BE2C (cell line): ENCODE measurements around the gene JTB.

Experiments used
- DNase-seq: peaks from one replicate; pipeline ENCODE4 v3.0.0-alpha.2; 2020
- H3K27me3 ChIP-seq: fragments of 250-450 bp; sonication (Bioruptor Pico); 2 replicates; pipeline ENCODE4 v1.5.1; 2020; ENCODE audit warnings: mild to moderate bottlenecking
- H3K36me3 ChIP-seq: fragments of 250-450 bp; sonication (Bioruptor Pico); 2 replicates; pipeline ENCODE4 v1.5.1; 2020; ENCODE audit warnings: mild to moderate bottlenecking
- H3K4me1 ChIP-seq: fragments of 250-450 bp; sonication (Bioruptor Pico); 2 replicates; pipeline ENCODE4 v1.5.1; 2020
- H3K4me3 ChIP-seq: 2 replicates; pipeline ENCODE4 v1.5.1; 2011; ENCODE audit warnings: low read depth, low read length
- H3K9me3 ChIP-seq: fragments of 250-450 bp; sonication (Bioruptor Pico); 2 replicates; pipeline ENCODE4 v1.5.1; 2020
- CTCF ChIP-seq: IDR thresholded peaks from 2 replicates; pipeline ENCODE4 v1.5.1; 2012; ENCODE audit warnings: mild to moderate bottlenecking, low read depth, low read length

JTB gene

GRCh38 chr1:153933430-153933829 is 44.0 kb downstream of the JTB start:
- no peaks in the 10 kb centered on the region for H3K9me3 ChIP-seq
- no peaks in the 10 kb centered on the region for H3K27me3 ChIP-seq
- peaks cover 41% of the 10 kb centered on the region for H3K36me3 ChIP-seq
- peaks cover 10% of the 10 kb centered on the region; the same call in 1 of the 2 replicates for H3K4me1 ChIP-seq
- no peak for DNase-seq
- H3K4me3 ChIP-seq: no peak overlapping the region
- TF ChIP-seq CTCF: no peak

GRCh38 chr1:153932156-153933131 is 45.0 kb downstream of the JTB start:
- no peaks in the 10 kb centered on the region for H3K27me3 ChIP-seq
- H3K36me3 ChIP-seq: peaks cover 36% of the 10 kb centered on the region
- no peak for TF ChIP-seq CTCF
- H3K4me1 ChIP-seq: peaks cover 12% of the 10 kb centered on the region; the same call in 1 of the 2 replicates
- no peaks in the 10 kb centered on the region for H3K9me3 ChIP-seq
- H3K4me3 ChIP-seq: no peak overlapping the region
- DNase-seq: no peak

GRCh38 chr1:153929981-153930948 is 47.2 kb downstream of the JTB start:
- peaks cover 12% of the 10 kb centered on the region; the same call in 1 of the 2 replicates for H3K4me1 ChIP-seq
- TF ChIP-seq CTCF: no peak
- no peak overlapping the region for H3K4me3 ChIP-seq
- H3K36me3 ChIP-seq: peaks cover 20% of the 10 kb centered on the region
- no peak for DNase-seq
- no peaks in the 10 kb centered on the region for H3K9me3 ChIP-seq
- no peaks in the 10 kb centered on the region for H3K27me3 ChIP-seq

GRCh38 chr1:153929426-153929825 is 48.0 kb downstream of the JTB start:
- no peak for TF ChIP-seq CTCF
- peaks cover 20% of the 10 kb centered on the region for H3K36me3 ChIP-seq
- H3K27me3 ChIP-seq: no peaks in the 10 kb centered on the region

GRCh38 chr1:153928791-153929341 is 48.6 kb downstream of the JTB start:
- DNase-seq: peak; percentile 52
- peaks cover 16% of the 10 kb centered on the region for H3K36me3 ChIP-seq

More at GRCh38 chr1:153929426-153929825, 48.0 kb downstream of the JTB start:
- peaks cover 12% of the 10 kb centered on the region; the same call in 1 of the 2 replicates for H3K4me1 ChIP-seq
- H3K4me3 ChIP-seq: no peak overlapping the region
- H3K9me3 ChIP-seq: no peaks in the 10 kb centered on the region
- DNase-seq: no peak

More at GRCh38 chr1:153928791-153929341, 48.6 kb downstream of the JTB start:
- Histone ChIP-seq H3K9me3 (no peaks in the 10 kb centered on the region), H3K4me1 (peaks cover 12% of the 10 kb centered on the region; the same call in 1 of the 2 replicates), H3K4me3 (no peak overlapping the region), H3K27me3 (no peaks in the 10 kb centered on the region)
- no peak for TF ChIP-seq CTCF
